LNCaP clone FGC (cell line): Measurements from ENCODE around the gene TMEM132C.
"Not testable (repeated sequence)": the region's sequence is repeated elsewhere in the genome, so short reads cannot be mapped to it uniquely, and the experiment has no call there.

ENCODE experiments used
- DNase-seq: peaks from one replicate; pipeline ENCODE4 v3.0.0-alpha.2; 2011; ENCODE audit warnings: low read depth
- H3K4me3 ChIP-seq: 2 replicates; pipeline ENCODE4 v1.5.1; 2011; ENCODE audit warnings: mild to moderate bottlenecking, low read depth, low read length, control low read depth
- TF ChIP-seq, protein P1 (sequence below): IDR thresholded peaks from 2 replicates; pipeline ENCODE4 v1.5.1; 2012; ENCODE audit warnings: mild to moderate bottlenecking; ENCODE audit not compliant: control insufficient read depth, insufficient read depth; ENCODE audit errors: extremely low read depth

Gene TMEM132C

DNA sequence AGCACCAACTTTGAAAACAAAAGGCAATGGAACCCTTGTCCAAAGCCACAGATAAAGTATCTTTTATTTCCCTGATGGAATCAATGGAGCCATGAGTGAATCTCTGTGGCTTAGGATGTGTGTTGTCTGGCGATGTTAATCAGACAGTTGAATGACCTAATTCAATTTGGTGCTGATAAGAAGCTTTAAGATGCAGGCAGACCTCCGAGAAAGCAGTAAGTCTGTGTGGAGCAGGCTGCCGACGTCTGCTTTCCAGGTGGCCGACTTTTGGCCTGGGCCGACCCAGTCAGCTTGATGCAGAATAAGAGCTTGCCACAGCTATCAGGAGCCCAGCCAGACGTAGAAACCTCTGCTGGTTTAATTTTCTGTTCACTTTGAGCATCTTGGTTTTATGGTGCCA, 21.1 kb upstream of the TMEM132C start:
- DNase-seq, result no peak
- TF ChIP-seq, protein P1, sequence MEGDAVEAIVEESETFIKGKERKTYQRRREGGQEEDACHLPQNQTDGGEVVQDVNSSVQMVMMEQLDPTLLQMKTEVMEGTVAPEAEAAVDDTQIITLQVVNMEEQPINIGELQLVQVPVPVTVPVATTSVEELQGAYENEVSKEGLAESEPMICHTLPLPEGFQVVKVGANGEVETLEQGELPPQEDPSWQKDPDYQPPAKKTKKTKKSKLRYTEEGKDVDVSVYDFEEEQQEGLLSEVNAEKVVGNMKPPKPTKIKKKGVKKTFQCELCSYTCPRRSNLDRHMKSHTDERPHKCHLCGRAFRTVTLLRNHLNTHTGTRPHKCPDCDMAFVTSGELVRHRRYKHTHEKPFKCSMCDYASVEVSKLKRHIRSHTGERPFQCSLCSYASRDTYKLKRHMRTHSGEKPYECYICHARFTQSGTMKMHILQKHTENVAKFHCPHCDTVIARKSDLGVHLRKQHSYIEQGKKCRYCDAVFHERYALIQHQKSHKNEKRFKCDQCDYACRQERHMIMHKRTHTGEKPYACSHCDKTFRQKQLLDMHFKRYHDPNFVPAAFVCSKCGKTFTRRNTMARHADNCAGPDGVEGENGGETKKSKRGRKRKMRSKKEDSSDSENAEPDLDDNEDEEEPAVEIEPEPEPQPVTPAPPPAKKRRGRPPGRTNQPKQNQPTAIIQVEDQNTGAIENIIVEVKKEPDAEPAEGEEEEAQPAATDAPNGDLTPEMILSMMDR, result no peak

DNA sequence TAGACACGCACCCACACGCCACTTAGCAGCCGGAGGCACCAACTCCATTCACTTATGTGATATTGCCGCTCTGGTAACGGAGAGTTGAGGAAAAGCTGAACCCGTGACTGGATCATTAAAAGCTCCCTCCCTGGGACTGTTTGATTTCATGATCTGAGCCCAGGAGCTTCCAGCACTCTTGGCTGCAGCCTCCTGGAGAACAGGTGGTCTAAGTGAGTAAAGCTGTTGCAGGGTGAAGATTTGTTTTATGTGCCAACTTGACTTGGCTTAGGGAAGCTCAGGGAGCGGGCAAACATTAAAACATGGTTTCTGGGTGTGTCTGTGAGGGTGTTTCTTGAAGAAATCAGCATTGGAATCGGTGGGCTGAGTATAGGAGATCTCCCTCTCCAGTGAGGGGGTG, 16.9 kb upstream of the TMEM132C start:
- TF ChIP-seq, protein P1, result no peak
- no peak for DNase-seq
- H3K4me3 ChIP-seq, result no peak overlapping the region

More for the DNA sequence above, 21.1 kb upstream of the TMEM132C start:
- H3K4me3 ChIP-seq, result no peak overlapping the region

DNA sequence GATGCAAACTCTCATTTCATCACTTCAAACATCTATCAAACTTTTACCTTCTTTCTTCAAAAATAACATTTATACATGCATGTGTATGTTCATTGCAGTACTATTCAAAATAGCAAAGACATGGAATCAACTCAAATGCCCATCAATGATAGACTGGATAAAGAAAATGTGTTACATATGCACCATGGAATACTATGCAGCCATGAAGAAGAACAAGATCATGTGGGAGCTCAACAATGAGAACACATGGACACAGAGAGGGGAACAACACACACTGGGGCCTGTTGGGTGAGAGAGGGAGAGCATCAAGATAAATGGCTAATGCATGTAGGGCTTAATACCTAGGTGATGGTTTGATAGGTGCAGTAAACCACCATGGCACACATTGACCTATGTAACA, 13.1 kb upstream of the TMEM132C start:
- not testable (repeated sequence) for H3K4me3 ChIP-seq, DNase-seq

DNA sequence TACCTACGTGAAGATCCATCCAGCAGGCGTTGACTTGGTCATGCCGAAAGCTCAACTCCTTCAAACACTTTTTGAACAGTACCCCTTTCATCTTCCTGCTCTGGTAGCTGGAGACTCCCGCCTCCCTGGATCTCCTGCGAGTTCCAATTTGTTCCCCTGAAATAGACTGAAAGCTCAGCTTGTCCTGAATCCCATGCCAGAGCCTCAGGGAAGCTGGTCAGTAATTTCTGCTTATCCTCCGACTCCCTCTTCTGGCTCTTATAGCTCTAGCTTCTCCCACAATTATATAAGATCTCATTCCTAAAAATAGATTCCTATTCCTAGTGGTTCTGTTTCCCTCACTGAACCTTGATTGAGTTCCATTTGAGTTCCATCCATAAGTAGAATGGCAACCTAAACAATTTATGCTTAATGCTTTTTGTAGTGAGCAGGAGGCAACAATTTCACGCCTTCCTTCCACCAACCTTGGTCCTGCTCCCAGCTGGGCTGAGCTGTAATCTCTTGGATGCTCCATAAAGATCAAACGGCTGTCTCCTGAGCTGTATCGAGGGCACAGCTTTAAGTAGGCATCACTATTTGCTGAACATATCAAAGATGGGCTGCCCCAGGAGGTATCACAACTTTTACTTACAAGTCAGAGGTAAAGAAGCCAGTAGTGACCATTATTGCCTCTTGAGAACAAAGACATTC, 8.0 kb upstream of the TMEM132C start:
- no peak for DNase-seq

DNA sequence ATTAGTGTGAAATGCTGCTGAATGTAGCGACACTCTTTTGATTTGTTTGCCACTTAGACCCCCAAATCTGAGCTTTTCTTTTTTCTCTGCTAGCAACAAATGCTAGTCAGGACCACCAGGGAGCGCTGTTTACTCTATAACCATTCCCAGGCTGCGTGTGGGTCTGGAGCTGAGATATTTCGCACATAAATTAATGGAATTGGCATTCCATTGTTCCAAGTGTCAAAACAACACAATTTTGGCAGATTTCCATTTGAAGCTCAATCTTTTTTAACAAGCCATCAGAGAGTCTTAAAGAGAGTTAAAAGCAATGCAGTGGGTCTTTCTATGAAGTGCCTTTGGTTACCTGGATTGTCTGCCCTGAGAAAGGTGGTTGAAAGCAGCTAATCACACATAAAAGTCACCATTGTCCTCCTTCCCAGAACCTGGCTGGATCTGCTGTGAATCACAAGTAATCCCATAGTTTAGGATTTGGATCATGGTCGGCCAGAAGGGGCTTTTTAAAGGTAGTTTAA, 7.4 kb upstream of the TMEM132C start:
- no peak overlapping the region for H3K4me3 ChIP-seq
- TF ChIP-seq, protein P1, result peak; percentile 40
- DNase-seq, result no peak

More for the DNA sequence above, 8.0 kb upstream of the TMEM132C start:
- H3K4me3 ChIP-seq, result no peak overlapping the region
- TF ChIP-seq, protein P1, result no peak

DNA sequence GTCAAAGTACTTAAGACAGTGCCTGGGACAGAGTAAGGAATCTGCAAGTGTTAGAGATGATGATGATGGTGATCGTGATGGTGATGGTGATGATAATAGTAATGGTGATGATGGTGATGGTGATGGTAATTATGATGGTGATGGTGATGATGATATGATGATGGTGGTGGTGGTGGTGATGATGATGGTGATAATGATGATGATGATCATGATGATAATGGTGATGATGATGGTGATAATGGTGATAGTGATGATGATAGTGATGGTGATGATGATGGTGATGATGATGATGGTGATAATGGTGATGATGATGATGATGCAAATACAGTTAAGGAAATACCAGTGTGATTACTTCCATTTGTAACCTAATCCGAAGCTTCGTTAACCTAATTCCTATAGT, 5.2 kb upstream of the TMEM132C start:
- TF ChIP-seq, protein P1, result no peak
- no peak overlapping the region for H3K4me3 ChIP-seq
- no peak for DNase-seq

DNA sequence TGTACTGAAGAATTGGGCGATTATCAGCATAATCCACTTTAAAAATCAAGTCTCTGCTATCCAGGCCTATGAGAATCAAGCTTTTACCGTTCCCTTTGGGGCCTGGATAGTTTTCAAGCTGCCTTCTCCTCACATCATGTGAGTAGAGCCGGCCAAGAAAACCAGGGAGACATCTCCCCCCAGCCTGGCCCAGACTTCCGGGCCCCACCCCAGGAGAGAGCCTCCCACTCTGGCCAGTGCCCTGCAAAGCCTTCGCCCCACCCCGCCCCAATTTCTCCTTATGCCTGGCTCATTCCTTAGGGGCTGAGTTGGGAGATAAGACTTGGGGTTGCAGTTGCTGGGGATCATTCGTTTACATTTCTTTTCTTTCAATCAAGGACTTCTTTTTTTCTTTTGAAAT, 1.4 kb upstream of the TMEM132C start:
- no peak overlapping the region for H3K4me3 ChIP-seq
- DNase-seq, result no peak
- TF ChIP-seq, protein P1, result no peak
